ENCODE data around the gene TMEM132E.

GRCh38 chr17:34610506-34610905 lies 31.1 kb downstream of the TMEM132E start:
- TF ChIP-seq CTCF (IDR thresholded peaks at IDR 0.05) (no peak), POLR2A (IDR thresholded peaks at IDR 0.05) (no peak)
